Measurements from ENCODE around the gene HHATL.

Gene HHATL

DNA sequence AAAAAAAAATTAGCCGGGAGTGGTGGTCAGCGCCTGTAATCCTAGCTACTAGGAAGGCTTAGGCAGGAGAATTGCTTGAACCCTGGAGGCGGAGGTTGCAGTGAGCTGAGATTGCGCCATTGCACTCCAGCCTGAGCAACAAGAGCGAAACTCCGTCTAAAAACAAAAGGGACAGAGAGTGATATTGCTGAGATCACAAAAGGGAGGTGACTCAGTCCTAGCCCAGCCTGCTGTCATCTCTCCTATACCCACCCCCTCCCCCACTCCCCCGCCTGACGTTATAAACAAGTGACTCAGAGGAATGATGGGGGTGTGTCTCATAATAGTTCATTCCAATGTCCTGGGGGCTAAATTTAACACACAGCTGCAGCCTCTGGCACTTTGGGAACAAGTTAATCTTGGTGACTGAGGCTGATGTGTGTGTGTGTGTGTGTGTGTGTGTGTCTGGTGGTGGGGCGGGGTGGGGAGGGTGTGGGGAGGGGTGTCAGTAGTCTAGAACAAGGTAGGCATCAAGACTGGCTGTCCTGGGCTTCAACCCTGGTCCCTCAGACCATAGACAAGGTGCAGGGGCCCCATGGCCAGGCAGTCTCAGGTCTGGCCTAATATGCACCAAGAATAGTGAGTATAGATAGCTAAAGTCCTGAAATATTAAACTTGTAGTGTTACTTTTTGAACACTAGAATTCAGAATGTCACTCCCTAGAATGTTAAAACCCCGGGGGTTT lies 18.6 kb downstream of the HHATL start:
- DNase-seq, result no peak

DNA sequence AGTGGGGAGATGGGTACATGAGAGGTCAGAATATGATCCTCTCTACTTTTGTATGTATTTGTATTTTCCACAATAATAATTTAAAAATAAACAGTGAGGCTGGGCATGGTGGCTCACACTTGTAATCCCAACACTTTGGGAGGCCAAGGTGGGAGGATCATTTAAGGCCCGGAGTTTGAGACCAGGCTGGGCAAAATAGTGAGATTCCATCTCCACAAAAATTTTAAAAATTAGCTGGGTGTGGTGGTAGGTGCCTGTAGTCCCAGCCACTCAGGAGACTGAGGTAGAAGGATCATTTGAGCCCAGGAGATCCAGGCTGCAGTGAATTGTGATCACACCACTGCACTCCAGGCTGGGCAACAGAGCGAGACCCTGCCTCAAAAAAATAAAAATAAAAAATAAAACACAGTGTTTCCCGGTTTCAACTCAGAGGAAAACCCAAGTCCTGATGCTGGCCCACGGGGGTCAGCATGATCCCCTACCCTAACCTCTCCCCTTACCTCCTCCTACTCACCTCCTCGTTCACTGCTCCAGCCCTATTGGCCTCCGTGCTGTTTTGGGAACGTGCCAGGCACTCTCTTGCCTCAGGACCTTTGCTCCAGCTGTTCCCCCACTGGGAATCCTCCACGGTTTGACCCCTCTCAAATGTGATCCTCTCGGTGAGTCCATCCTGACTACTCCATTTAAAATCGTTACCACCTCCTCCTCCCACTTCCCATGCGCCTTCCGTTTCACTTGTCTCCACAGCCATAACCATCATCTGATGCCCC lies 20.1 kb downstream of the HHATL start:
- DNase-seq, result no peak

DNA sequence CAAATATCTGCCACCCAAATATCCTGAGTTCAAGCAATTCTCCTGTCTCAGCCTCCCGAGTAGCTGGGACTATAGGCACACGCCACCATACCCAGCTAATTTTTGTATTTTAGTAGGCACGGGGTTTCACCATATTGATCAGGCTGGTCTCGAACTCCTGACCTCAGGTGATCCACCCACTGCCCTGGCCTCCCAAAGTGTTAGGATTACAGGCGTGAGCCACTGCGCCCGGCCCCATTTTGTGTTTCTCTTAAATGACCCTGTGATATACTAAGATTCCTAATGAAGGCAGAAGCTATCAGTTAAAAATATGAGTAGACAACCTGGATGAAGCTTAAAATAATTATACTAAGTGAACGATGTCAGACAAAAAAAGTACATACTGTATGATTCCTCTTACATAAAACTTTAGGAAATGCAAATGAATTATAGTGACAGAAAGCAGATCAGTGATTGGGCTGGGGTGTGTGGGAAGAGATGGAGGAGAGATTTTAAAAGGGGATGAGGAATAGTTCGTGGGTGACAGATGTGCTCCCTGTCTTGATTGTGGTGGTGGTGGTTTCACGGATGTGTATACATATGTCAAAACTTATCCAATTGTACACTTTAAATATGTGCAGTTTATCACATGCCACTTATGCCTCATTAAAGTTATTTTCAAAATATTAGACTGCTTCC lies 21.1 kb downstream of the HHATL start:
- DNase-seq, result no peak

DNA sequence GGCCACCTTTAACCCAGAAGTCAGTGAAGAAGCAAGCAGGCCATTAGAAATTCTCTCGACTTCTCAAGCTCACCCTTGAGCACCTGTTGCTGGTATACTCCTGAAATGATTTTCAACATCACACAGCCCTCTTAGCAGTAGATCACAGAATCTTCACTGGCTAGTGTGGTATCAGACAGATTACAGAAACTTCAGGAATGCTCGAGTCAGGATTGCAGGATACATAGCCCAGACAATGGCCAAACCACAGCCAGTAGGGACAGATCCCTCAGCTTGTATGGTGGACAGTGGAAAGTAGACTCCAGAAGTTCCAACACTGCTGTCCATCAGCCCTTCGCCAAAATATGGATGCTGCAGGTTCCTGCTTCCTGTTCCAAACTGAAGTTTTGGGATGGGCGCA lies 21.8 kb downstream of the HHATL start:
- DNase-seq, result no peak

DNA sequence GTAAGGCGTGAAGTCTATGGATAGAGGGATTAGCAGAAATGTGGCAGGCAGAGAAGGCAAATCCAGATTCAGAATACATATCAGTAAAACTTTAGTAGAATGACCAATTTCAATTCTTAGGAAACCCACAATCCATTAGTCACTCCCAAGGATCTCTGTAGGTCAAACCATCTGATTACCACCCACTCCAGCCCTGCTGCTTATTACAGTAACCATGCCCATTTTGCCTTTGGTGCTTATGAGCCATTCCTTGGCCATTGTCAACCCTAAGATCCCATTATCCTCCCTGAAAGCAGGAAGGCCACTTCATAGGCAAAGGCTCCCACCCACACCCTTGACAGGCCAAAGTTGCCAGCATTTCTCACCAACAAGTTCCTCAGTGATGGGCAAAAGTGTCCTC lies 22.3 kb downstream of the HHATL start:
- no peak for DNase-seq

DNA sequence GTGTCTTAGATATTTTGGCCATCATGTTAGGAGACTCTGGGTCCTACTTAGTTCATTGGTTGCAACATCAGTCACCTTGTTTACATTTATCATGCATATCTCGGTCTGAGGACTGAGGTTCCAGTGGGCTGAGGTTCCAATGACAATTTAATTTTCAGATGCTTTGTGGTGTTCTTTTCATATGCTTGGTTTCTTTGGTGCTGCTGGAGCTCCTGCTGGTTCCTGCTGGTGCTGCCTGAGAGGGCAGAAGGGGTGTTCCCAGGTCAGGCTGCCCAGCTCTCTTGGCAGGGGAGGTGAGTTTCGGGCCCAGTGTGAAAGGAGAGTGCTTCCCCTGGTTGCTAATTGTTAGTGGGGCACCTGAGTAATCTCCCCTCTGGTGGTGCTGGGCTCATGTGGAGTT lies 24.2 kb downstream of the HHATL start:
- no peak for DNase-seq

DNA sequence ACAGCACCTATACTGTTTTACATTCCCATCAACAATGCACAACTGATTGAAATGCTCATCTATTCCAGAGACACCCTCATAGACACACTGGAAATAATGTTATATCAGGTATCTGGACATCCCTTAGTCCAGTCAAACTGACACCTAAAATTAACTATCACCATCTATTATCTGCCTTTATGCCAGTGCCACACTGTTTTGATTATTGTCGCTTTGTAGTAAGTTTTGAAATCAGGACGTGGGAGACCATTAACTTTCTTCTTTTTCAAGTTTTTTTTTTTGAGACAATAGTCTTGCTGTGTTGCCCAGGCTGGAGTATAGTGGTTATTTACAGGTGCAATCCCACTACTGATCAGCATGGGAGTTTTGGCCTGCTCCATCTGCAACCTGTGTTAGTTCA lies 26.7 kb downstream of the HHATL start:
- no peak for DNase-seq

DNA sequence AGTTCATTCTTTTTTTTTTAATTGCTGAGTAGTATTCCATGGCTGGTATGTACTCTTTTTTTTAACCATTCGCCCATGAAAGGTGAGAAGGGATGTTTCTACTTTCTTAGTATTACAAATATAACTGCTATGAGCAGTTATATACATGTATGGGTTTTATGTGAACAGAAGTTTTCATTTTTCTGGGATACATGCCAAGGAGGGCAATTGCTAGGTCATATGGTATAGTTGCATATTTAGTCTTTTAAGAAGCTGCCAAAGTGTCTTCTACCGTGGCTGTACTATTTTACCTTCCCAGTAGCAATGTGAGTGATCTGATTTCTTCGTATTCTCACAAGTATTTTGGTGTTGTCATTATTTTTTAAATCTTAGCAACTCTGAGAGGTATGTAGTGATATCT lies 28.5 kb downstream of the HHATL start:
- DNase-seq, result no peak

DNA sequence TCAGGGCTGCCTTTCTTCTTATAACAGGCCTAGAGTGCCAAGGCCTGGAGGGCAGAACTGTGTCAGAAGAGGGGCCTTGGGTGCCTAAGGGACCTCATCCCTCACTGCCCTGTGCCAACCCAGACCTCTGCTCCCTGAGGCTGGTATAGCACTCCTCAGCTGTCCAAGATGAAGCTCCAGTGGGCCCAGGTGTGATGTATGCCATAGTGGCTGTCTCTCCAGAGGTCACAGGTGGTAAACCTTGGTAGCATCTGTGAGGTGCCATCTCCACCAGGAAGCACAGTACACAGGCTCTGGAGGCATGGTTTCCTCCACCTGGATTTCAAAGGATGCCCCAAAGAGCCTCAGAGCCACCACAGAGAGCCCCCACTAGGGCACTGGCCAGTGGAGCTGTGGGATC lies 29.5 kb downstream of the HHATL start:
- DNase-seq, result no peak

DNA sequence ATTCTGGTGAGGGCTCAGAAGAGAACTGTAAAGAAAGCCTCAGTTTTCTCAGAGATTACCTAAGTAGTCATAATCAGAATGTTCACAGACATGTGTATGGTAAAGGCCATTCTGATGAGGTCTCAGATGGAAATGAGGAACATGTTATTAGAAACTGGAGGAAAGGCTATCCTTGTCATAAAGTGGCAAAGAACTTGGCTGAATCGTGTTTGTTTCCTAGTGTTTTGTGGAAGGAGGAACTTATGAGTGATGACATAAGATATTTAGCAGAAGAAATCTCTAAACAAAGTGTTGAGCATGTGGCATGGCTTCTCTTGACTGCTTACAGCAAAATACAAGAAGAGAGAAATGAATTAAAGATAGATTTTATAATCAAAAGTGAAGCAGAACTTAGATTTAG lies 30.1 kb downstream of the HHATL start:
- DNase-seq, result no peak

DNA sequence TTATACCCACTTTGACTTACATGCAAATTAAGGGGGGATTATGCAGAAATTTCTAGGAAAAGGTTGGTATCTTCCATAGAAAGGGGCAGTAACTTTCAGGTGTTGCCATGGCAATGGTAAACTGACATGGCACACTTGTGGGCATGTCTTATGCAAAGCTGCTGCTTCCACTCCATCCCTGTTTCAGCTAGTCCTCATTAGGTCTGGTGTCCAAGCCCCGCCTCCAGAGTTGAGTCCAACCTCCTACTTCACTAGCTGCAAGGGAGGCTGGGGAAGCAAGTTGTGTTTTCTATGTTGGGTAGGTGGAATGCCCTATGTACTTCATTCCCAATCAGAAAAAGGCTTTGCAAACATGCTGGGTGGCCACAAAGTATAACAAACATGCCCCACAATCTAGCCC lies 31.9 kb downstream of the HHATL start:
- no peak for DNase-seq

DNA sequence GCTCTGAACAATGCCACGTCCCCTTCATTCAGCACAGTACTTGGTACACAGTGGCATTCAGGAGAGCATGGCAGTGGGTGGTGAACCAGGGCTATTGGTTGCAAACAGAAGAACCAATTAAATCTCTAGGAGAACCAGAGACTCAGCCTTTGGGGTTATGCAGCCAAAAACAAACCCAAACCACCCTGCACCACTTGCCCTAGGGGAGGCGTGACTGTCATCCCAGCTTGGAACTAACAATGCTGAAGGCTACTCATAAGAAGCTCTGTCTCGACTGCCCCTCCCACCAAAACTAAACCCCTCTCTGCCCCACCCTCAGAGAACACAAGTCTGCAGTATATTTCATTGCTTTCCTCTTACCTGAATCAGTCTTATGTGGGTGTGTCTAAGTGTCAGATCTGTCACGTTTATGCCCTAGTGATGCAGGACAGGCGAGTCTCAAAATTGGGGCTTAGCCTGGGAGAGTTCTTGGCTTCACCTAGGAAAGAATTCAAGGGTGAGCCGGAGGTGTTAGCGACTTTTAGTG lies 32.5 kb downstream of the HHATL start:
- DNase-seq, result no peak

DNA sequence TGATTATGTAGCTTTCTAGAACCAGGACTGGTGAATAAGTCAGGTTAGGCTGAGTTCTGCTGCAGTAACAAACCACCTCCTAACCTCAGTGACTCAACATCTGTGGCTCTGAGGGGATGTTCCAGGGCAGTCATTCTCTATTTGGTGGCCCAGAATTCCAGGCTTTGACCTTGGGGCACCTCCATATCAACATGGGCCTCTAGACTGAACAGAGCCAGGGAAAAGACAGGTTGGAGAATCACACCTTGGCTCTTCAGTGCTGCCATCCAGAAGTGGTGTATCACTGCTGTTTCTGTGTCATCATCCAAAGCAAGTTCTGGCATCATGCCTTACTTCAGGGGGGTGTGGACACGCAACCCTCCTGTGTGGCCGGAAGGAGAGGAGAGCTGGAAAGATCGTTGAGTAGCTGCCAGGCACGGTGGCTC lies 33.8 kb downstream of the HHATL start:
- no peak for DNase-seq

DNA sequence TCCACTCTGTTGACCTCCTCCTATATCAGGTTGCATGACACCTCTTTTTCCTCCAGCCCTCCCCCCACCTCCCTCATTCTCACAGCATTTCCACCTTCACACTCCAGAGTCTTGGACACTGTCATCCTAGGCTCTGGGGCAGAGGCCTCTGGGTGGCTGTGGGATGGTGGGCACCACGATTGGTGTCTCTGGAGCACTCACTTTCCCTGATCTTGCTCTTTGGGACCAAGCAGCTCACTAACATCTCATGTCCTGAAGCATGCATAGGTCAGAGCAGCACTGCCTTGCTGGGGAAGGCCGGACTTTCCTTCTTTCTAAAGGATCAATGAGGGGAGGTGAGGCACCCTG lies 34.2 kb downstream of the HHATL start:
- no peak for DNase-seq

DNA sequence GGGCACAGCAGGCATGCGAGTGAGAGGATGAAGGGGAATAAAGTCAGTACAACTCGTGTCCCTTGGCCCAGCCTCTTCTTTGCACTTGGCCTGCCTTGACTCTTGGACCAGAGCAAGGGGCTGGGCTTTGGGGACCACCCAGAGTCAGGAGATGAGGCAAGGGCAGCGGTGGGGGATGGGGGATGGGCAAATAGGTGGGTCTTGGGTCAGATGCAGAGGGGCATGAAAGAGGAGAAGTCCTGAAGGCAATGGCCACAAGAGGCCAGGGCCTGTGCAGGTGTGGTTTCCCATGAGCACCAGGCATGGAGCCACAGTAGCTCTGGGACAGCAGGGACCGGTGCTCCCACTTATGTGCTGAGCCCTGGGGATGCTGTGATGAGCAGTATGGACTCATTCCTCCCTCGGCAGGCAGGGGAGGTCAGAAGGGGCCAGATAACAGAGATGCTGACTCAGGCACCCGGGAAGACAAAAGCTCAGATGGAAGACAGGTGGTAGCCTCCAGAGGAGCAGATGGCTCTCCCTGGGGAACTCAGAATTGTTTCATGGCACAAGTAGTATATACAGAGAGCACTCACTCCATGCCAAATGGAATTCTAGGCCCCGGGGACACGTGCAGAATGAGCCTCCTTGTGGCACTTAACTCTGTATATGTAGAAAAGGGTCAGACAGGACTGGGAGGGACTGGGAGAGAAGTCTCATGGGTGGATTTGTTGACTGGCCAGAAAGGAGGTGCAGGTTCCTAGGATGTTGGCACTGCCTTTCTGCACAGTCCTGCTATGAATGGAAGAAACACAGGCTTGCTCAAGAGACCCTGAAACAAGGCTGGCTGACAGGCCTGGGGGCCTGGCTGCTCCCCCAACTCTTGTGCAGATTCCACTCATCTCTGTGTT lies 34.8 kb downstream of the HHATL start:
- DNase-seq, result peak; percentile 79

DNA sequence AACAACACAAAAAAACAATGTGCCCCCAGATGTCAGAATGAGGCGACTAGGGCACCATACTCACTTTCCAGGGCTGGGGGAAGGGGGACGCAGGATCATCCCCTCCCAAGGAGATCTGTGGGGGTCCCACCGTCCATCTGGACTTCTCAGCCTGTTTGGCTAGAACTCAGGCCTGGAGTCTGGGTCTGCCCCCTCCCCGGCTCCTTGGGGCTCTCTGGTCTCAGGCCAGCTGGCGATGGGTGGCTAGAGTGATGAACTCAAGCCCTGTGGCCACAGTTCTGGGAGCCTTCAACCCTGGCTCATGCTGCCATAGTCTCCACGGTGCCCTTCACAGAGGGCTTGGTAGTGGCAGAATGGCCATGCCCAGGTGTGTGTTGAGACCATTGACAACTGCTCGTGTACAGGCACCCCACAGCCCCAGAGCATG lies 35.5 kb downstream of the HHATL start:
- no peak for DNase-seq

DNA sequence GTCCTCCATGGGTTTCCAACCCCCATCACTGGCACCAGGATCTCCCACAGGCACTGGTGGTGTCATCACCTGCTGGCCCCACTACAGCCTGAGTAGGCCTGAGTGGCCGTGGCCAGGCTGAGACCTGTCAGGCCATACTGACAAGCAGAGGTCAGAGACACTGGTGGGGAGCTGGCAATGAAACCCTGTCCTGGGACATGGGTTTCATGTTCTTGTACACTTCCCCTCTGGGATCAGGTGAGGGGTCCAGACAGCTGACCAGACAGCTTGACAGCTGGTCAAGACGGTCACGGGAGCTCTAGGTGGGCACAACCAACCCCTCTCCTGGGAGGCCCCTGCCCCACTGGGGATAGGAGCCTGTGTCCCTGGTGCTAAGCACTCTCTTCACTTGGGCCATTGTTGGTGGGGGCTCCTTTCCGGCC lies 36.0 kb downstream of the HHATL start:
- DNase-seq, result no peak

DNA sequence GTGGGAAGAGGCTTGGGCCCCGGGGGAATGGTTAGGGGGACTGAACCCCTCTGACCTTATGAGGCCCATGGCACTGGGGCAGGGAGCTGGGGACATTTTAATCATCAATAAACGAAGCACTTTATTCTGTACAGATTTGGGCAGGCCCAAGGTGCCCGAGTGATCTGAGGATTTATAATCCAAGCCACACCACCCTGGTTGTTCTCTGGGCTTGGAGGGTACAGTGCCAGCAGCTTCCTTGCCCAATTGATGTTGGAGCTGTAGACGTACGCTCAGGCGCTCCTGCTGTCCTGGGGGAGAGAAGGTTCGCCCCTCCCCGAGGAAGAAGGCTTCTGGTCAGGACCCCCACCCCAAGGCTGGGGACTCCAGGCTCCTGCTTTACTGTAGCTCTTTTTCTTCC lies 36.6 kb downstream of the HHATL start:
- DNase-seq, result no peak

DNA sequence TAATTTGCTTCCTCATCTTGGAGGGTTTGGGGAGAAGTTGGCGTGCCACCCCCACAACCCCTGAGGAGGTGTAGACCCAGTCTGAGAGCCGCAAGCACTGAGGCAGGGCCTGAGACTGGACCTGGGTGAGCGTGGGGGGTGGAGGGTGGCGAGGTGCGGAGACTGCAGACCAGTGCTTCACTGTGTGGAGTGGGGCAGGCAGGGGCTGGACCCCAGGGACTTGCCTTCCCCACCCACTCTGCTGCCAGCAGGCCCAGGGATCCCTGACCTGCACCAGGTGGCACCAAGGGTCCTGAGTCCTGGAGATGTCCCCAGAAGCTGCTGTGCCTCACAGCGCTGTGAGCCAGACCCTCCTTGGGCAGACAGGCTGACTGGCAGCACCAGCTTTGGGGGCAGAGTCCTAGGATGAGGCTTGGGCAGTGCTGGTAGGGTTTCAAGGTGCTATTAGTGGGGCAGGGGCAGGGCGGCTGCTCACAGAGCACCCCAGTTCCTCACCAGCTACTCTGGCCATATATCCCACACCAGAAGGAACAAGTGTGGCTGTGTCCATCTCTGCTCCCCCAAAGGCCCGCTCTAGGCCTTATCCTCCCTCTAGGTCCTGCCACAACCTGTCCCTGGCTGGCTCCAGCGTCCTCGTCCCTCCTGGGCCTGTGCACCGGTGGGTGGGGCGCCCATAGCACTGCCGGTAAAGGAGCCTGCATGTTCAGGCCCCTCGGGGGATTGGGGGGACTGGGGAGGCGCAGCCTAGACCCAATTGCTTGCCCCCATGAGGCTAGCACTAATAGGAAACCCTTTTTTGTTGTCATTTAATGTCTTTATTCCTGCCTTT lies 37.3 kb downstream of the HHATL start:
- no peak for DNase-seq

DNA sequence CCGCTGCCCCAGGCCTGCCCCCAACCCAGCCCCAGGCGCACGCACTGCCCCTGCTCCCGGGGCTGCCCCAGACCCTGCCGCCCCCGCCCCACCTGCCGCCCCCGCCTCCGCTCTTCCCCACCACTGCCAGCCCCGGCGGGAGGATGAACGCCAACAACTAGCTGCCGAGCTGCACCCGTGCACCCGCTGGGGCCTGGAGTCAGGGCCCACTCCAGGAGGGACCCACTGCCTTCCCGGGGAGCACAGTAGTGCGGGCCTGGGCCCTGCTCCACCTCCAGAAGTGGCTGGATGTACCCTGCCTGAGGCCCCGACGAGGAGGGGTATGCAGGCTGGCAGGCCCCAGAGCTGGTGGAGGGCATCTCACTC lies 38.2 kb downstream of the HHATL start:
- DNase-seq, result no peak

DNA sequence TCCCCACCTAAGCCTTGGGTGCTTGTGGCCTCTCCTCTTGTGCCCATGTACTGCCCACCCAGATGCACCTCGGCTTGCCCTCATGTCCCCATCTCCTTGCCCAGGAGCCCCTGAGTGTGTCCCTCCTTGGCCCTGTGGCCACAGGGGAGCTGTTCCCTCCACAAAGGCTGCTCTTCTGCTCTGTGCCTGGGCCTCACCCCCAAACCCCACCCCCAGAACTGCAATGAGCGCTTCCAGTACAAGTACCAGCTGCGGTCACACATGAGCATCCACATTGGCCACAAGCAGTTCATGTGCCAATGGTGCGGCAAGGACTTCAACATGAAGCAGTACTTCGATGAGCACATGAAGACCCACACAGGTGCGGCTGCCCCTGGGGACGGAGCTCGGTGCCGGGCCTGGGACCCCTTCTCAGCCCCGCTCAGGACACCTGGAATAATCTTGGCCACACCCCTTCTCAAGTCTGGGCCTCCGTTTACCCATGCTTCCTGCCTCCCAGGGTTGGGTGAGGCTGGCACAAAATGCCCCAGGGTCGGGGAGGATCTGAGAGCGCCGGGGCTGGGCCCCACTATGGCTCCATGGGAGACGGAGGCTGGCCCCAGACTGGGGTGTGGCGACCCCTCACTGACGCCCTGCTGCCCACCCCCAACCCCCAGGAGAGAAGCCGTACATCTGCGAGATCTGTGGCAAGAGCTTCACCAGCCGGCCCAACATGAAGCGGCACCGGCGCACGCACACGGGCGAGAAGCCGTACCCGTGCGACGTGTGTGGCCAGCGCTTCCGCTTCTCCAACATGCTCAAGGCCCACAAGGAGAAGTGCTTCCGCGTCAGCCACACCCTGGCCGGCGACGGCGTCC lies 38.8 kb downstream of the HHATL start:
- DNase-seq, result no peak
